SU-DHL-6 (cell line): ENCODE results near the gene ANKS1B.

ENCODE experiments used
- CTCF ChIP-seq: fragments of 200-600 bp; sonication (generic); IDR thresholded peaks from one replicate; pipeline ENCODE4 v1.5.1; 2017; ENCODE audit warnings: antibody characterized with exemption, mild to moderate bottlenecking, low read length, moderate library complexity; ENCODE audit not compliant: insufficient read depth, poor library complexity, severe bottlenecking
- EZH2phosphoT487 ChIP-seq: fragments of 200-600 bp; sonication (generic), shearing (Covaris generic); conservative IDR thresholded peaks from 2 replicates; pipeline ENCODE4 v1.6.1; 2018; ENCODE audit warnings: mild to moderate bottlenecking, antibody characterized with exemption, low read length, moderate library complexity, mixed read lengths

GRCh38 chr12:98738002-98738401 lies 1246.7 kb downstream of the ANKS1B start:
- no peak for TF ChIP-seq CTCF
- no peak for TF ChIP-seq EZH2phosphoT487
